ENCODE measurements around the gene NDUFS3. TPM values are rescaled to one million over a fixed set of nuclear protein-coding genes. Genes with fewer than 3 reads are reported as not detected.
"Not testable (repeated sequence)": the region's sequence is repeated elsewhere in the genome, so short reads cannot be mapped to it uniquely, and the experiment has no call there.

The NDUFS3 gene
- total RNA-seq, 1 experiment from 2014 or later, result 120 TPM

GRCh38 chr11:47553406-47553743 is 25.5 kb upstream of the NDUFS3 start:
- no peak overlapping the region for H3K27ac ChIP-seq (ENCODE audit: low read length)
- H3K4me1 ChIP-seq (ENCODE audit: insufficient read depth, low read length), result peaks cover 12% of the 10 kb centered on the region
- intact Hi-C loops (cut with micrococcal nuclease), result no loop called here
- DNase-seq (no peak), ATAC-seq (peak; percentile 49)
- H3K27me3 ChIP-seq (ENCODE audit: low read length), result no peaks in the 10 kb centered on the region
- peak overlapping the region; percentile 93 for H3K4me2 ChIP-seq (ENCODE audit: low read length)
- POLR2A ChIA-PET (ENCODE audit: unreplicated experiment), result no interaction called here
- H2AFZ ChIP-seq (ENCODE audit: low read length), result peak overlapping the region; percentile 99
- H3F3A ChIP-seq (ENCODE audit: low read length, unreplicated experiment), result no peaks in the 10 kb centered on the region
- H3K79me2 ChIP-seq (ENCODE audit: low read length), result peaks cover 46% of the 10 kb centered on the region
- CTCF ChIA-PET, result interaction anchor here (0.6 kb wide), 3 partner anchors 31 to 118 kb away, joined by 3 to 4 read pairs (median 3); no protein-coding TSS in a partner anchor
- no TSS peak for BruUV-seq (replicated peaks)
- no peak for TF ChIP-seq EZH2phosphoT487 (IDR thresholded peaks at IDR 0.05; ENCODE audit: borderline replicate concordance, low read length)
- no peak for TF ChIP-seq EZH2 (IDR thresholded peaks at IDR 0.05; ENCODE audit: low read length, unreplicated experiment)
- TF ChIP-seq, protein P1, sequence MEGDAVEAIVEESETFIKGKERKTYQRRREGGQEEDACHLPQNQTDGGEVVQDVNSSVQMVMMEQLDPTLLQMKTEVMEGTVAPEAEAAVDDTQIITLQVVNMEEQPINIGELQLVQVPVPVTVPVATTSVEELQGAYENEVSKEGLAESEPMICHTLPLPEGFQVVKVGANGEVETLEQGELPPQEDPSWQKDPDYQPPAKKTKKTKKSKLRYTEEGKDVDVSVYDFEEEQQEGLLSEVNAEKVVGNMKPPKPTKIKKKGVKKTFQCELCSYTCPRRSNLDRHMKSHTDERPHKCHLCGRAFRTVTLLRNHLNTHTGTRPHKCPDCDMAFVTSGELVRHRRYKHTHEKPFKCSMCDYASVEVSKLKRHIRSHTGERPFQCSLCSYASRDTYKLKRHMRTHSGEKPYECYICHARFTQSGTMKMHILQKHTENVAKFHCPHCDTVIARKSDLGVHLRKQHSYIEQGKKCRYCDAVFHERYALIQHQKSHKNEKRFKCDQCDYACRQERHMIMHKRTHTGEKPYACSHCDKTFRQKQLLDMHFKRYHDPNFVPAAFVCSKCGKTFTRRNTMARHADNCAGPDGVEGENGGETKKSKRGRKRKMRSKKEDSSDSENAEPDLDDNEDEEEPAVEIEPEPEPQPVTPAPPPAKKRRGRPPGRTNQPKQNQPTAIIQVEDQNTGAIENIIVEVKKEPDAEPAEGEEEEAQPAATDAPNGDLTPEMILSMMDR (conservative IDR thresholded peaks at IDR 0.05; ENCODE audit: low read depth, low read length), result no peak
- H3K9me3 ChIP-seq (ENCODE audit: low read length), result no peaks in the 10 kb centered on the region
- peaks cover 23% of the 10 kb centered on the region for H4K20me1 ChIP-seq (ENCODE audit: low read length)
- peak overlapping the region; percentile 98 for H3K9ac ChIP-seq (ENCODE audit: low read length)
- H3K9me2 ChIP-seq (replicated peaks; ENCODE audit: low read length), result no peaks in the 10 kb centered on the region
- H3K4me3 ChIP-seq (ENCODE audit: low read length), result peak overlapping the region; percentile 93
- peaks cover 12% of the 10 kb centered on the region; the same call in 1 of the 2 replicates for H3K36me3 ChIP-seq (ENCODE audit: low read depth, low read length)

GRCh38 chr11:47557004-47557403 is 21.9 kb upstream of the NDUFS3 start:
- H3F3A ChIP-seq (ENCODE audit: low read length, unreplicated experiment); DNase-seq; H3K4me2 ChIP-seq (ENCODE audit: low read length); H3K9me3 ChIP-seq (ENCODE audit: low read length); CTCF ChIA-PET; H3K4me3 ChIP-seq (ENCODE audit: low read length); H3K9me2 ChIP-seq (replicated peaks; ENCODE audit: low read length); H3K36me3 ChIP-seq (ENCODE audit: low read depth, low read length); H4K20me1 ChIP-seq (ENCODE audit: low read length); H3K9ac ChIP-seq (ENCODE audit: low read length); H3K4me1 ChIP-seq (ENCODE audit: insufficient read depth, low read length); POLR2A ChIA-PET (ENCODE audit: unreplicated experiment); BruUV-seq (replicated peaks); H2AFZ ChIP-seq (ENCODE audit: low read length); H3K27me3 ChIP-seq (ENCODE audit: low read length); H3K79me2 ChIP-seq (ENCODE audit: low read length); intact Hi-C loops (cut with micrococcal nuclease); ATAC-seq; H3K27ac ChIP-seq (ENCODE audit: low read length): not testable (repeated sequence)

DNA sequence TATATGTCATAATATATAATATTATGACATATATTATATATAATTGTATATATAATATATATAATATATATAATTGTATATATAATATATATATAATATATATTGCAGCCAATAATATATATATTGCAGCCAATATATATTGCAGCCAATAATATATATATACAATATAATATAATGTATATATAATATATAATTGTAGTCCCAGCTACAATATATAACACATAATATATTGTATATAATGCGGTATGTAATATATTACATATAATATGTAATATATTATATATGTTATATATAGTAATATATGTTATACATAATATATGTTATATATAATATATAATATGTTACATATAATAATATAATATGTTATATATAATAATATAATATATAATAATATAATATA is 20.2 kb upstream of the NDUFS3 start:
- Histone ChIP-seq H3K36me3 (ENCODE audit: low read depth, low read length) (no peaks in the 10 kb centered on the region), H3K4me3 (ENCODE audit: low read length) (no peak overlapping the region), H3K4me2 (ENCODE audit: low read length) (no peak overlapping the region), H3K79me2 (ENCODE audit: low read length) (no peaks in the 10 kb centered on the region), H3K9me3 (ENCODE audit: low read length) (no peaks in the 10 kb centered on the region), H3K27me3 (ENCODE audit: low read length) (no peaks in the 10 kb centered on the region), H3K4me1 (ENCODE audit: insufficient read depth, low read length) (no peaks in the 10 kb centered on the region), H4K20me1 (ENCODE audit: low read length) (no peaks in the 10 kb centered on the region), H3F3A (ENCODE audit: low read length, unreplicated experiment) (no peaks in the 10 kb centered on the region), H3K9ac (ENCODE audit: low read length) (no peak overlapping the region), H3K9me2 (replicated peaks; ENCODE audit: low read length) (no peaks in the 10 kb centered on the region), H2AFZ (ENCODE audit: low read length) (no peak overlapping the region), H3K27ac (ENCODE audit: low read length) (no peak overlapping the region)
- ATAC-seq (no peak), DNase-seq (no peak)
- intact Hi-C loops (cut with micrococcal nuclease), result no loop called here
- ChIA-PET CTCF (no interaction called here), POLR2A (ENCODE audit: unreplicated experiment) (no interaction called here)
- BruUV-seq (replicated peaks), result no TSS peak
- no peak for TF ChIP-seq EZH2phosphoT487 (IDR thresholded peaks at IDR 0.05; ENCODE audit: borderline replicate concordance, low read length)
- TF ChIP-seq, protein P1 (conservative IDR thresholded peaks at IDR 0.05; ENCODE audit: low read depth, low read length), result no peak
- no peak for TF ChIP-seq EZH2 (IDR thresholded peaks at IDR 0.05; ENCODE audit: low read length, unreplicated experiment)

Data from PC-3 (cell line).